ENCODE measurements around the gene TOX2. TPM values are rescaled to one million over a fixed set of nuclear protein-coding genes. Genes with fewer than 3 reads are reported as not detected.

TOX2 gene
- total RNA-seq, 1 experiment from 2014 or later, result not detected

DNA sequence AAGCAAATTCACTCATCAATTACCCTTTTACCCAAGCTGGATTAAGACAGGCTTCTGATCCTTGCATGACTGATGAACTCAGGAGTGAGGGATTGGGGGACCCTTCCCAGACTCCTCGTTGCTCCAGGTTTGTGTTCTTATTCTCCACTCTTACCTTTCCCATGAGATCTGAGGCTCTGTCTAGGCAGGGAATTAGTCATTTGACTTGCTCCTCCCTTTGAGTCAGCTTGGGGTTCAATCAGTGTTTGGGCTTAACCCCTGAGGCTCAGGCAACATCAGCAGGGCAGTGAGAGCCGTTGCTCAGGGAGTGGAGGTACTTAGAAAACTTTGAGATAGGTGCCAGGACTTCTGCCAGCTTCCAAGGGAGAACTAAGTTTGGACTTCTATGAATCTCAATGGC, 20.7 kb upstream of the TOX2 start:
- Mint-ChIP-seq H3K4me3 (ENCODE audit: low read depth, unreplicated experiment) (no peak overlapping the region), H3K27me3 (ENCODE audit: unreplicated experiment) (peaks cover 97% of the 10 kb centered on the region), H3K4me1 (ENCODE audit: low read depth, unreplicated experiment) (no peaks in the 10 kb centered on the region), H3K36me3 (ENCODE audit: insufficient read depth, unreplicated experiment) (no peaks in the 10 kb centered on the region), H3K9me3 (ENCODE audit: low read depth, unreplicated experiment) (peaks cover 3% of the 10 kb centered on the region), H3K27ac (ENCODE audit: unreplicated experiment) (no peak overlapping the region)
- BruUV-seq (replicated peaks), result no TSS peak
- CTCF ChIA-PET, result no interaction called here
- no peak for DNase-seq
- TF ChIP-seq, protein P1, sequence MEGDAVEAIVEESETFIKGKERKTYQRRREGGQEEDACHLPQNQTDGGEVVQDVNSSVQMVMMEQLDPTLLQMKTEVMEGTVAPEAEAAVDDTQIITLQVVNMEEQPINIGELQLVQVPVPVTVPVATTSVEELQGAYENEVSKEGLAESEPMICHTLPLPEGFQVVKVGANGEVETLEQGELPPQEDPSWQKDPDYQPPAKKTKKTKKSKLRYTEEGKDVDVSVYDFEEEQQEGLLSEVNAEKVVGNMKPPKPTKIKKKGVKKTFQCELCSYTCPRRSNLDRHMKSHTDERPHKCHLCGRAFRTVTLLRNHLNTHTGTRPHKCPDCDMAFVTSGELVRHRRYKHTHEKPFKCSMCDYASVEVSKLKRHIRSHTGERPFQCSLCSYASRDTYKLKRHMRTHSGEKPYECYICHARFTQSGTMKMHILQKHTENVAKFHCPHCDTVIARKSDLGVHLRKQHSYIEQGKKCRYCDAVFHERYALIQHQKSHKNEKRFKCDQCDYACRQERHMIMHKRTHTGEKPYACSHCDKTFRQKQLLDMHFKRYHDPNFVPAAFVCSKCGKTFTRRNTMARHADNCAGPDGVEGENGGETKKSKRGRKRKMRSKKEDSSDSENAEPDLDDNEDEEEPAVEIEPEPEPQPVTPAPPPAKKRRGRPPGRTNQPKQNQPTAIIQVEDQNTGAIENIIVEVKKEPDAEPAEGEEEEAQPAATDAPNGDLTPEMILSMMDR (IDR thresholded peaks at IDR 0.05; ENCODE audit: unreplicated experiment), result no peak
- intact Hi-C loops (cut with micrococcal nuclease; ENCODE audit: unreplicated experiment), result no loop called here

DNA sequence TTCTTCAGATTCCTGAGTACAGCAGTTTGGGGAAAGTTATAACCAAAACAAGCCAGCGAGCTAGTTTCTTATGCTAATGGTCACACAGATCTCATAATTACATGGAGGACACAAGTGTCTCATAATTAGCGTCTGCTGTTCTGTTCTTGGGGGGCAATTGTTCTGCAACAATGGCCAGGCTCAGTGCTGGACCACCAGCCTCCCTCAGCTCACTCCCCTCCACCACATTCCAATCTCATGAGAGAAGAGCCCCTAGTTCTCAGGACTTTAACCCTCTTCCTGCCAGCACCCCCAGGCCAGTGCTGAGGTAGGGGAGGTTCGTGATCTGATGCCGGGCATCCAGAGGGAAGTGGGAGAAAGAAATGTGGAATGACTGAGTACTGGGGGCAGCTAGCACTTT, 20.2 kb upstream of the TOX2 start:
- intact Hi-C loops (cut with micrococcal nuclease; ENCODE audit: unreplicated experiment), result no loop called here
- DNase-seq, result no peak
- no peaks in the 10 kb centered on the region for H3K36me3 Mint-ChIP-seq (ENCODE audit: insufficient read depth, unreplicated experiment)
- CTCF ChIA-PET, result no interaction called here
- TF ChIP-seq, protein P1 (IDR thresholded peaks at IDR 0.05; ENCODE audit: unreplicated experiment), result no peak
- peaks cover under 1% of the 10 kb centered on the region for H3K9me3 Mint-ChIP-seq (ENCODE audit: low read depth, unreplicated experiment)
- no peak overlapping the region for H3K4me3 Mint-ChIP-seq (ENCODE audit: low read depth, unreplicated experiment)
- H3K27ac Mint-ChIP-seq (ENCODE audit: unreplicated experiment), result no peak overlapping the region
- BruUV-seq (replicated peaks), result no TSS peak
- peaks cover 91% of the 10 kb centered on the region for H3K27me3 Mint-ChIP-seq (ENCODE audit: unreplicated experiment)
- no peaks in the 10 kb centered on the region for H3K4me1 Mint-ChIP-seq (ENCODE audit: low read depth, unreplicated experiment)

- intact Hi-C loops (cut with micrococcal nuclease; ENCODE audit: unreplicated experiment), result no loop called here
- DNase-seq, result no peak
- Mint-ChIP-seq H3K4me3 (ENCODE audit: low read depth, unreplicated experiment) (no peak overlapping the region), H3K9me3 (ENCODE audit: low read depth, unreplicated experiment) (no peaks in the 10 kb centered on the region), H3K27ac (ENCODE audit: unreplicated experiment) (no peak overlapping the region), H3K4me1 (ENCODE audit: low read depth, unreplicated experiment) (no peaks in the 10 kb centered on the region), H3K27me3 (ENCODE audit: unreplicated experiment) (peaks cover 84% of the 10 kb centered on the region), H3K36me3 (ENCODE audit: insufficient read depth, unreplicated experiment) (no peaks in the 10 kb centered on the region)
- BruUV-seq (replicated peaks), result no TSS peak
- CTCF ChIA-PET, result no interaction called here
- TF ChIP-seq, protein P1 (IDR thresholded peaks at IDR 0.05; ENCODE audit: unreplicated experiment), result no peak
Observed at GRCh38 chr20:43895235-43895634, 19.4 kb upstream of the TOX2 start.

DNA sequence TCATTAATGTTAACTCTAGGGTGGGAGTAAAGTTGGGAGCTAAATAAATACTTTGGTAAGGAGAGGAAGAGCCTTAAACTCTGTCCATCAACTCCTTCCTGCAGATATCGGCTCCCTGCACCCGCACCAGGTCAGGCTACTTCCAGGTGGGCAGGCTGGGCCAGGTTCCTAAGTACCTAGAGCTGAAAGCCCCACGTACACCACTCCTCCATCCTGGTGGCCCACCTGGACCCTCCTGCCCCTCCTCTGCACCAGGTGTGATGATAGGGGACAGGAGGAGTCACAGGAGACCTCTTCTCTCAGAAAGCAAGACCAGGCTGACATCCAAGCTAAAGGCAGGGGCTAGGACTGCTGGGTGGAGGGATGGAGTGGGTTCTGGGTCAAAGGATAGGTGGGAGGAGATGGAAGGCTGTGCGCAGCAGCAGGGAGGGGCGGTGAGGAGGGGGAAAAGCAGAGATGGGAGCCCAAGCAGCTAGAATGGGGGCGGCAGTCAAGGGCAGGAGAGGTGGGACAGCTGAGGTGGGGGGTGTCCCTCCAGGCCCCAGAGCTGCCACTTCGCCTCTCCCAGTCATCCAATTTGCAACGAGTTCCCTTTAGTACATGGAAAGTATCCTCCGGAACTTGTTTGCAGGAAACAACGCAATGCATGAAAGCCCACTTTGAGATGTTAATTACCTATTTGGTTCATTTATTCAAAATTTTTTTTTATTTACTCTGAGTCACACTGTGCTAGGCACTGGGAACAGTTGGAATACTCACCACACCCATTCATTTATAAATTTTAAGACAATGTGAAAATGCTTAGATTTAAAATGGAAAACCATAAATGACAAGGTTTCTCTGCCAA, 15.2 kb upstream of the TOX2 start:
- Mint-ChIP-seq H3K27me3 (ENCODE audit: unreplicated experiment) (peaks cover 77% of the 10 kb centered on the region), H3K9me3 (ENCODE audit: low read depth, unreplicated experiment) (no peaks in the 10 kb centered on the region), H3K4me3 (ENCODE audit: low read depth, unreplicated experiment) (no peak overlapping the region), H3K27ac (ENCODE audit: unreplicated experiment) (no peak overlapping the region), H3K4me1 (ENCODE audit: low read depth, unreplicated experiment) (peaks cover 4% of the 10 kb centered on the region), H3K36me3 (ENCODE audit: insufficient read depth, unreplicated experiment) (no peaks in the 10 kb centered on the region)
- CTCF ChIA-PET, result interaction anchor here (0.6 to 0.7 kb wide), 2 partner anchors 143 to 516 kb away, joined by 3 to 7 read pairs; no protein-coding TSS in a partner anchor
- no peak for DNase-seq
- BruUV-seq (replicated peaks), result no TSS peak
- TF ChIP-seq, protein P1 (IDR thresholded peaks at IDR 0.05; ENCODE audit: unreplicated experiment), result no peak
- intact Hi-C loops (cut with micrococcal nuclease; ENCODE audit: unreplicated experiment), result no loop called here
